ENCODE results near the gene RPL38.

GRCh38 chr17:74165797-74166365 is 37.6 kb upstream of the RPL38 start:
- no peak for TF ChIP-seq CTCF (IDR thresholded peaks at IDR 0.05)
- no peak for TF ChIP-seq POLR2A (IDR thresholded peaks at IDR 0.05)
- no peak for TF ChIP-seq POLR2AphosphoS5 (IDR thresholded peaks at IDR 0.05; ENCODE audit: insufficient read depth in 1 of 2, low read depth in 1 of 2)
